ENCODE results near the gene MAST4.

DNA sequence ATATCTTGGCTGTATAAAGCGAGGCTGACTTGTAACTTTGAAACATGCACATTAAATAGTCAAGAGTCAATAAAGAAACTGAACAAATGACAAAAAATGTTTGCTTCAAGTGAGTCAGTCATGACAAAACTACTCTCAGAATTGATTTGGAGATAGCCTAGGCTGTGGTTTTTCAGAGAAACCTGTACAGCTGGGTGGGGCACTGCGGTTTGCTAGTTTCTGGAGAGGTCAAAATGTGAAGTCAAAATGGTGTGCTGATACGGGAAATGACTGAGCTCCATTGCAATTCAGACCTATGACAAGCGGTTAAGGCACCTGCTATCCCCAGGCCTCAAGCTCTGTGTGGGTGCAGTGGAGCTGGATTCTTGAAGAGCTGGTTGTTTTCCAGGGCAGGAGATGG lies 610.7 kb downstream of the MAST4 start:
- TF ChIP-seq, protein P1, sequence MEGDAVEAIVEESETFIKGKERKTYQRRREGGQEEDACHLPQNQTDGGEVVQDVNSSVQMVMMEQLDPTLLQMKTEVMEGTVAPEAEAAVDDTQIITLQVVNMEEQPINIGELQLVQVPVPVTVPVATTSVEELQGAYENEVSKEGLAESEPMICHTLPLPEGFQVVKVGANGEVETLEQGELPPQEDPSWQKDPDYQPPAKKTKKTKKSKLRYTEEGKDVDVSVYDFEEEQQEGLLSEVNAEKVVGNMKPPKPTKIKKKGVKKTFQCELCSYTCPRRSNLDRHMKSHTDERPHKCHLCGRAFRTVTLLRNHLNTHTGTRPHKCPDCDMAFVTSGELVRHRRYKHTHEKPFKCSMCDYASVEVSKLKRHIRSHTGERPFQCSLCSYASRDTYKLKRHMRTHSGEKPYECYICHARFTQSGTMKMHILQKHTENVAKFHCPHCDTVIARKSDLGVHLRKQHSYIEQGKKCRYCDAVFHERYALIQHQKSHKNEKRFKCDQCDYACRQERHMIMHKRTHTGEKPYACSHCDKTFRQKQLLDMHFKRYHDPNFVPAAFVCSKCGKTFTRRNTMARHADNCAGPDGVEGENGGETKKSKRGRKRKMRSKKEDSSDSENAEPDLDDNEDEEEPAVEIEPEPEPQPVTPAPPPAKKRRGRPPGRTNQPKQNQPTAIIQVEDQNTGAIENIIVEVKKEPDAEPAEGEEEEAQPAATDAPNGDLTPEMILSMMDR (IDR thresholded peaks at IDR 0.05; ENCODE audit: low read depth, low read length, missing input control), result no peak
- TF ChIP-seq RAD21 (IDR thresholded peaks at IDR 0.05) (no peak), SP1 (IDR thresholded peaks at IDR 0.05) (peak; percentile 11), MAX (IDR thresholded peaks at IDR 0.05) (no peak), GABPA (IDR thresholded peaks at IDR 0.05 in 1 of 2, conservative IDR thresholded peaks at IDR 0.05 in 1 of 2) (no peak), EGR1 (IDR thresholded peaks at IDR 0.05; ENCODE audit: low read depth in 2 of 2) (no peak), ZBTB33 (IDR thresholded peaks at IDR 0.05) (no peak), JUND (IDR thresholded peaks at IDR 0.05) (no peak), FOXA1 (IDR thresholded peaks at IDR 0.05) (no peak), YY1 (IDR thresholded peaks at IDR 0.05) (no peak)
- TF ChIP-seq, protein P2, sequence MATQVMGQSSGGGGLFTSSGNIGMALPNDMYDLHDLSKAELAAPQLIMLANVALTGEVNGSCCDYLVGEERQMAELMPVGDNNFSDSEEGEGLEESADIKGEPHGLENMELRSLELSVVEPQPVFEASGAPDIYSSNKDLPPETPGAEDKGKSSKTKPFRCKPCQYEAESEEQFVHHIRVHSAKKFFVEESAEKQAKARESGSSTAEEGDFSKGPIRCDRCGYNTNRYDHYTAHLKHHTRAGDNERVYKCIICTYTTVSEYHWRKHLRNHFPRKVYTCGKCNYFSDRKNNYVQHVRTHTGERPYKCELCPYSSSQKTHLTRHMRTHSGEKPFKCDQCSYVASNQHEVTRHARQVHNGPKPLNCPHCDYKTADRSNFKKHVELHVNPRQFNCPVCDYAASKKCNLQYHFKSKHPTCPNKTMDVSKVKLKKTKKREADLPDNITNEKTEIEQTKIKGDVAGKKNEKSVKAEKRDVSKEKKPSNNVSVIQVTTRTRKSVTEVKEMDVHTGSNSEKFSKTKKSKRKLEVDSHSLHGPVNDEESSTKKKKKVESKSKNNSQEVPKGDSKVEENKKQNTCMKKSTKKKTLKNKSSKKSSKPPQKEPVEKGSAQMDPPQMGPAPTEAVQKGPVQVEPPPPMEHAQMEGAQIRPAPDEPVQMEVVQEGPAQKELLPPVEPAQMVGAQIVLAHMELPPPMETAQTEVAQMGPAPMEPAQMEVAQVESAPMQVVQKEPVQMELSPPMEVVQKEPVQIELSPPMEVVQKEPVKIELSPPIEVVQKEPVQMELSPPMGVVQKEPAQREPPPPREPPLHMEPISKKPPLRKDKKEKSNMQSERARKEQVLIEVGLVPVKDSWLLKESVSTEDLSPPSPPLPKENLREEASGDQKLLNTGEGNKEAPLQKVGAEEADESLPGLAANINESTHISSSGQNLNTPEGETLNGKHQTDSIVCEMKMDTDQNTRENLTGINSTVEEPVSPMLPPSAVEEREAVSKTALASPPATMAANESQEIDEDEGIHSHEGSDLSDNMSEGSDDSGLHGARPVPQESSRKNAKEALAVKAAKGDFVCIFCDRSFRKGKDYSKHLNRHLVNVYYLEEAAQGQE (IDR thresholded peaks at IDR 0.05), result no peak

Measured in liver (tissue), 3 donors.